GM18909 (cell line): ENCODE data around the gene SIPA1L3.
"Not testable (repeated sequence)": the region's sequence is repeated elsewhere in the genome, so short reads cannot be mapped to it uniquely, and the experiment has no call there.

ENCODE experiments used
- ATAC-seq: cut with Tn5 transposase; IDR thresholded peaks from one replicate; pipeline ENCODE4 v1.9.1; 2021; ENCODE audit warnings: mild to moderate bottlenecking; ENCODE audit not compliant: unreplicated experiment, poor library complexity

The SIPA1L3 gene

GRCh38 chr19:37906869-37907734, at the start of gene SIPA1L3:
Gene SIPA1L3, plus strand, starts transcription at chr19:37907208. Its CDS starts 174,358 bp downstream, at chr19:38081566.
- ATAC-seq = peak; percentile 81

- no peak for ATAC-seq
These were observed 42.5 kb upstream of the SIPA1L3 start for GRCh38 chr19:37864501-37864900.

- not testable (repeated sequence) for ATAC-seq
These were observed 41.1 kb upstream of the SIPA1L3 start for GRCh38 chr19:37865930-37866329.

- no peak for ATAC-seq
These were observed 39.2 kb upstream of the SIPA1L3 start for GRCh38 chr19:37867831-37868230.

GRCh38 chr19:37869766-37870340, 37.2 kb upstream of the SIPA1L3 start:
- no peak for ATAC-seq

GRCh38 chr19:37872383-37872782, 34.6 kb upstream of the SIPA1L3 start:
- no peak for ATAC-seq

GRCh38 chr19:37874784-37875183, 32.2 kb upstream of the SIPA1L3 start:
- ATAC-seq = no peak

GRCh38 chr19:37876032-37876431, 31.0 kb upstream of the SIPA1L3 start:
- ATAC-seq = no peak

- no peak for ATAC-seq
These were observed 29.9 kb upstream of the SIPA1L3 start for GRCh38 chr19:37877147-37877546.

GRCh38 chr19:37885392-37885791, 21.6 kb upstream of the SIPA1L3 start:
- ATAC-seq = no peak

- no peak for ATAC-seq
These were observed 20.4 kb upstream of the SIPA1L3 start for GRCh38 chr19:37886571-37886970.

GRCh38 chr19:37893845-37894575, 13.0 kb upstream of the SIPA1L3 start:
- no peak for ATAC-seq

- ATAC-seq = no peak
These were observed 10.8 kb upstream of the SIPA1L3 start for GRCh38 chr19:37896180-37896579.

GRCh38 chr19:37899453-37899852, 7.6 kb upstream of the SIPA1L3 start:
- ATAC-seq = no peak

- no peak for ATAC-seq
These were observed 7.0 kb upstream of the SIPA1L3 start for GRCh38 chr19:37899966-37900365.

GRCh38 chr19:37902668-37903067, 4.3 kb upstream of the SIPA1L3 start:
- peak; percentile 33 for ATAC-seq

- ATAC-seq = no peak
These were observed 3.9 kb upstream of the SIPA1L3 start for GRCh38 chr19:37903096-37903495.

GRCh38 chr19:37905946-37906868, 801 bp upstream of the SIPA1L3 start, which contains the start of gene WDR87:
Gene WDR87, minus strand, starts transcription at chr19:37906594. Its CDS starts 8,355 bp downstream, at chr19:37898239.
- ATAC-seq = peak; percentile 27

GRCh38 chr19:37907735-37908455, 887 bp downstream of the SIPA1L3 start:
- ATAC-seq = no peak
